Stimulated activated CD4-positive, alpha-beta T cell treated with anti-CD3 and anti-CD28 coated beads, TNF-alpha, amount 100 ng/mL, for 4 hours (primary cell): ENCODE data around the gene PDE7B.

Experiments used
- DNase-seq, 3 experiments: peaks; one replicate each; pipeline ENCODE4 v3.0.0-alpha.2; 2020; ENCODE audit warnings: low read depth in 3 of 3

PDE7B gene

GRCh38 chr6:136235233-136235564, 383.7 kb downstream of the PDE7B start:
- no peak for DNase-seq

GRCh38 chr6:136236466-136237293, 385.2 kb downstream of the PDE7B start:
- no peak for DNase-seq

GRCh38 chr6:136244061-136244616, 392.6 kb downstream of the PDE7B start:
- DNase-seq: no peak
